WI38 (cell line): ENCODE measurements around the gene CELSR1.

ENCODE experiments used
- H3K4me3 ChIP-seq: 2 replicates; pipeline ENCODE4 v1.5.1; 2011; ENCODE audit warnings: low read depth, mild to moderate bottlenecking, control low read depth, low read length
- CTCF ChIP-seq: IDR thresholded peaks from 2 replicates; pipeline ENCODE4 v1.5.1; 2012; ENCODE audit warnings: low read depth, mild to moderate bottlenecking, control low read depth, low read length

CELSR1 gene

DNA sequence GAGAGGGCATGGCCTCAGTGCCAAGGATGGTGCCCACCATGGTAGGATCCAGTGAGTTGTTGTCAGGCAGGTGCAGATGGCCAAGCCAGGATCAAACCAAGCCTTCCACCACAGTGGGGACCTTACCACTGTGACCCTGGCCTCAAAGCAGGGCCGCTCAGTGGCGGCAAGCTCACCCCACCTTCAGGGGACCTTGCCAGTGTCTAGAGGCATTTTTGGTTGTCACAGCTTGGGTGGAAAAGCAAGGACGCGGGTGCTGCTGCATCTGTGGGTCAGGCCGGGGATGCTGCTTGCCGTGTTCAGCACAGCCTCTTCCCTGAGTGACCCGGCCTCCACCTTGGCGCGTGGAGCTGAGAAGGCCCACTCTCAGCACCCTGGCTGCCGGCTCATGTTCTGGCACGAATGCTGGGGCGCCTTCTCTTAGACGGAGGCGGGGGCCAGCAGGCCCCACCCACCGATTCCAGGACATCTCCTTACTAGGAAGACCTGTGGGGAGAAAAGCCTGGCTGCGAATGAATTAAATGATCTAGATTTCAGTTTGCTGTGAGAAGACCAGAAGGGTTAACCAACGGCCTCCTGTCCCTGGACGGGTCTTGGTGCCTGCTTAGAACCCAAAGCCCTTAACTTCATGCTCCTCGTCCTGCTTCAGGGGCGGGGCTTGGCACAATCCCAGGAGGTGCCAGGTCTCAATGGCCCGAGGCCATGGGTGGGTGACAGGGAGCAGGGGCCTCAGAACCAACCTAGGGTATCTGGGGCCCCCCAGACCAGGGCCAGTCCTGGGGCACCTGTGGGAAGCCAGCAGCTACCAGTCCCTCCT, 183.0 kb downstream of the CELSR1 start:
- no peak overlapping the region for H3K4me3 ChIP-seq
- TF ChIP-seq CTCF, result no peak

GRCh38 chr22:46353483-46354105, 183.8 kb downstream of the CELSR1 start:
- no peak for TF ChIP-seq CTCF
- no peak overlapping the region for H3K4me3 ChIP-seq

- H3K4me3 ChIP-seq, result no peak overlapping the region
- no peak for TF ChIP-seq CTCF
Measured at GRCh38 chr22:46352691-46353386, 184.6 kb downstream of the CELSR1 start.

- TF ChIP-seq CTCF, result no peak
- no peak overlapping the region for H3K4me3 ChIP-seq
Measured at GRCh38 chr22:46352276-46352675, 185.1 kb downstream of the CELSR1 start.

GRCh38 chr22:46351767-46352166, 185.7 kb downstream of the CELSR1 start:
- no peak overlapping the region for H3K4me3 ChIP-seq
- no peak for TF ChIP-seq CTCF

DNA sequence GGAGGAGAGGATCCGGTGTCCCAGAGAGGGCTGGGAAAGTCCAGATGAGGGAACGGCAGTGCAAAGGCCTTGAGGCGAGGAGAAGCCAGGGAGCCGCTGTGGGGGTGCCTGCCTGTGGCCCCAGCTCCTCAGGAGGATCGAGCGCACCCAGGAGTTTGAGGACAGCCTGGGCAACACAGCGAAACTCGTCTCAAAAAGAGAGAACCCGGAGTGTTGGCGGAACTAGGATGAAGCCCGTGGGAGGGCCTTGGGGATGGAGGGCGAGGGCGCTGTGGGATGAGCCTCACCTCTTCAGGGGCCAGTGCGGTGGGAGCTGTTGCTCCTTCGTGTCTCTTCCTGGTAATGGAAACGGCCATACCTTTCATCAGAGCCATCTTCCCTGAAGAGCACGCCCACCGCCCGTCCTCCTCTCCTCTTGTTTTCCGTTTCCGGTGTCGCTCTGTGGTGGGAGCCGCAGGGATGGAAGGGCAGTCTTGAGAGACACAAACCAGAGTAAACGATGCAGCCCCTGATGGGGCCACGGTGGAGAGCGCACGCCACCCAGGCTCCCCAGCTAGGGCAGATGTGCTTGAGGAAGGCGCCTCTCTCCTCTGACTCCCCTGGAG, 186.2 kb downstream of the CELSR1 start:
- no peak overlapping the region for H3K4me3 ChIP-seq
- TF ChIP-seq CTCF, result no peak
